ES-I3 (cell line): ENCODE data around the gene MAST4.
"Not testable (repeated sequence)": the region's sequence is repeated elsewhere in the genome, so short reads cannot be mapped to it uniquely, and the experiment has no call there.

Experiments
- H3K36me3 ChIP-seq: 2 replicates; pipeline ENCODE4 v1.6.1; 2013; ENCODE audit warnings: mild to moderate bottlenecking, low read length, control low read depth, moderate library complexity; ENCODE audit not compliant: insufficient read depth
- H3K4me1 ChIP-seq: 2 replicates; pipeline ENCODE4 v1.6.1; 2013; ENCODE audit warnings: mild to moderate bottlenecking, control low read depth, low read length; ENCODE audit not compliant: insufficient read depth
- H3K9ac ChIP-seq: 2 replicates; pipeline ENCODE4 v1.6.1; 2013; ENCODE audit warnings: low read depth, mild to moderate bottlenecking, low read length, moderate library complexity
- H3K9me3 ChIP-seq: 2 replicates; pipeline ENCODE4 v1.6.1; 2013; ENCODE audit warnings: mild to moderate bottlenecking, low read length, moderate library complexity; ENCODE audit not compliant: control insufficient read depth, insufficient read depth

MAST4 gene

DNA sequence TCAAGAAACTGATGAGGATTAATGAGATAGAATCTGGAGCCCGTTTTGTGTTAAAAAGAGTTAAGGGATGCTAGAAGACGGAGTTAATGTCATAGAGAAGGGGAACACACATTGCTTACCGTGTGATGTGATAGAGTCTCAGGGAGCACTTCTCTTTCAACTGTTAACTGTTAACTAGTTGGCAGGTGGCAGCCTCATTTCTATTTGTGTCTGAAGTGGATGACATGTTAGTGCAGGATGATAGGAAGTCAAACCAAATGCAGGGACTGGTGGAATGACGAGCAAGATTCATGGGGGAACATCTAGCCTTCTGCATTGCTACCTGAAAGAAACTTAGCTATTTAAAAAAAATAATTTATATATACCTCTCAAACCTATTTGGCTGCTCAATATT lies 222.7 kb downstream of the MAST4 start:
- Histone ChIP-seq H3K9ac (no peak overlapping the region), H3K36me3 (no peaks in the 10 kb centered on the region), H3K9me3 (no peaks in the 10 kb centered on the region), H3K4me1 (0 out of 2 replicates have a peak, but pooled peaks cover 8% of the 10 kb centered on the region)

GRCh38 chr5:66820630-66821207 lies 224.5 kb downstream of the MAST4 start:
- Histone ChIP-seq H3K4me1 (no peaks in the 10 kb centered on the region), H3K9ac (no peak overlapping the region), H3K9me3 (no peaks in the 10 kb centered on the region), H3K36me3 (no peaks in the 10 kb centered on the region)

DNA sequence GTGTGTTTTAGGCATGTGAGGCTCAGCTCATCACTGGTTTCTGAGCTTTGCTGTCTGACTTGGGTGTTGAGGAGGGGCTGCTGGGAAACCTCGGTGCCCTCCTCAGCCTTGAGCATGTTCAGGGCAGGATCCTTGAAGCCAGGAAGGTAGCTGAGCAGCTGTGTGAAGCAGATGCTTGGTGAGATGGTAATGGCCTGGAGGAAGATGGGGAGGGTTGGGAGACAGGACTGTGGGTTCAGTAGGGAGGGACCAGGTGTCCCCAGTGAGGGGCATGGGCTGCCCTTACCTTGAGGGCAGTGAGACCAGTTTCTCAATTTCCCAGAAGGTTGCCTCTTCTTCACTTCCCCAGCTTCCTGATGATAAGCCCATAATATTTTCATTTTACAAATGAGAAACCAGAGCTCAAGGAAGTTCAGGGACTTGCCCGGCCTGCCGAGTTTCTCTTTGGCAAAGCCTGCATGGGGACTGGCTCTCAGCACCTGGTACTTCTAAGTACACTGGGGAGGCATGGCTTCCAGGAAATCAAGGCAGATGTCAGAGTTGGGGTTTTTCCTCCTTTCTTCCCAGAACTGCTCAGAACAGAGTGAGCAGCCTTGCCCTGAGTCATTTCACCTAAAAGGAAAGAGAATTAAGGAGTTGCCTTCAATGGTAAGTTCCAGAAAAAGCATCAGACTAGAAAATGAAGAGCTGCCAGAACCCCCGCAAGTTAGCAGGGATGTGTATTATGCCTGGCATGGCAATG lies 225.7 kb downstream of the MAST4 start:
- Histone ChIP-seq H3K9ac (no peak overlapping the region), H3K4me1 (peaks cover 7% of the 10 kb centered on the region), H3K9me3 (no peaks in the 10 kb centered on the region), H3K36me3 (no peaks in the 10 kb centered on the region)

DNA sequence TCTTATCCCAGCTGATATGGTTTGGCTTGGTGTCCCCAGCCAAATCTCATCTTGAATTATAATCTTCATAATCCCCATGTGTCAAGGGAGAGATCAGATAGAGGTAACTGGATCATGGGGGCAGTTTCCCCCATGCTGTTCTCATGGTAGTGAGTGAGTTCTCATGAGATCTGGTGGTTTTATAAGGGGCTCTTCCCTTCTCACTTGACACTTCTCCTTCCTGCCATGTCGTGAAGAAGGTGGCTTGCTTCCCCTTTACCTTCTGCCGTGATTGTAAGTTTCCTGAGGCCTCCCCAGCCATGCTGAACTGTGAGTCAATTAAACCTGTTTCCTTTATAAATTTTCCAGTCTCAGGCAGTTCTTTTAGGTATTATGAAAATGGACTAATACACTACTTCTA lies 226.7 kb downstream of the MAST4 start:
- H3K36me3 ChIP-seq, H3K9ac ChIP-seq, H3K9me3 ChIP-seq: not testable (repeated sequence)
- H3K4me1 ChIP-seq = peaks cover 11% of the 10 kb centered on the region

- Histone ChIP-seq H3K36me3 (no peaks in the 10 kb centered on the region), H3K9me3 (no peaks in the 10 kb centered on the region), H3K4me1 (peaks cover 11% of the 10 kb centered on the region), H3K9ac (no peak overlapping the region)
Measured at GRCh38 chr5:66824476-66824875, 228.3 kb downstream of the MAST4 start.

GRCh38 chr5:66826263-66826662 lies 230.1 kb downstream of the MAST4 start:
- H3K36me3 ChIP-seq = no peaks in the 10 kb centered on the region
- no peaks in the 10 kb centered on the region for H3K9me3 ChIP-seq
- no peak overlapping the region for H3K9ac ChIP-seq
- H3K4me1 ChIP-seq = peaks cover 11% of the 10 kb centered on the region

- peaks cover 11% of the 10 kb centered on the region for H3K4me1 ChIP-seq
- no peaks in the 10 kb centered on the region for H3K36me3 ChIP-seq
- no peaks in the 10 kb centered on the region for H3K9me3 ChIP-seq
- no peak overlapping the region for H3K9ac ChIP-seq
Measured at GRCh38 chr5:66826696-66827095, 230.5 kb downstream of the MAST4 start.

GRCh38 chr5:66828046-66828547 lies 231.9 kb downstream of the MAST4 start:
- H3K9ac ChIP-seq = peak overlapping the region; percentile 36; the same call in 1 of the 2 replicates
- no peaks in the 10 kb centered on the region for H3K9me3 ChIP-seq
- peaks cover 11% of the 10 kb centered on the region for H3K4me1 ChIP-seq

GRCh38 chr5:66828548-66829357 lies 232.6 kb downstream of the MAST4 start:
- Histone ChIP-seq H3K9me3 (no peaks in the 10 kb centered on the region), H3K9ac (peak overlapping the region; percentile 36), H3K4me1 (peaks cover 11% of the 10 kb centered on the region), H3K36me3 (no peaks in the 10 kb centered on the region)

More at GRCh38 chr5:66828046-66828547, 231.9 kb downstream of the MAST4 start:
- no peaks in the 10 kb centered on the region for H3K36me3 ChIP-seq

GRCh38 chr5:66829358-66829674 lies 233.1 kb downstream of the MAST4 start:
- no peaks in the 10 kb centered on the region for H3K9me3 ChIP-seq
- H3K9ac ChIP-seq = peak overlapping the region; percentile 36
- peaks cover 11% of the 10 kb centered on the region for H3K4me1 ChIP-seq
- no peaks in the 10 kb centered on the region for H3K36me3 ChIP-seq

DNA sequence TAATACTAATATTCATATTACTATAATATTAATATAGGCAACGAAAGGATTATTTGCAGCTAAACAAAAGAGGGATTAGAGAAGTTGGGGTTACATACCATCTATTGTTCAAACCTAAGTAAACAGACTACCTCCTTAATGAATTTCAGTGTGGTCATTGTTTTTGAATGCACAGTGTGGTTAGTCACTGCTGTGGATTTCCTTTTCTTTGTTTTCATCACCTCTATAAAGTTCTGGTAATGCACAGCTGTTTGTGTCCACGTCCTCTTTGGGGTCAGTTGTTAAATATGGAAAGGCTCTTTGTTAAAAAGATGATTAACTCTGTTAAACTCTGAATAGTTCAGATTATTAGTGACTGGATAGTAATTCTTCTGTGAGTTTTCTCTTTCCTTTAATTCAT lies 233.6 kb downstream of the MAST4 start:
- Histone ChIP-seq H3K36me3 (no peaks in the 10 kb centered on the region), H3K9ac (no peak overlapping the region), H3K4me1 (peaks cover 11% of the 10 kb centered on the region), H3K9me3 (no peaks in the 10 kb centered on the region)

DNA sequence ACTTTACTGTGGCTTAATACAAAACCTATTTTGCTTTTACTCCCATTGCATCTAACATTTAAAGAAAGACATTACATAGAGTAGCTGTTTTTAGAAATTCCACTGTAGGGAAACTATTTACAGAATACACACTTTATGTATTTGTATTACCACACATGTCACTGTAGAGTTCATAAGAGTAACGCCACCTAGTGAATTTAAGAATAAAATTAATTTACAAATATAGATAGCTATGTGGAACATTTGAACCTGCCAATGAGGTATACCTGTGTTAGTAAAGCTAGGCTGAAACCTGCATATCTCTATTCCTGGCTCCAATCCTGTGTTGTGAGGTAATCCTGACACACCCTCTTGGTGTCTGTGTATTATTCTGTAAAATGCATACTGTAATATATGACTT lies 234.4 kb downstream of the MAST4 start:
- peaks cover 11% of the 10 kb centered on the region for H3K4me1 ChIP-seq
- H3K36me3 ChIP-seq = no peaks in the 10 kb centered on the region
- no peak overlapping the region for H3K9ac ChIP-seq
- H3K9me3 ChIP-seq = no peaks in the 10 kb centered on the region

DNA sequence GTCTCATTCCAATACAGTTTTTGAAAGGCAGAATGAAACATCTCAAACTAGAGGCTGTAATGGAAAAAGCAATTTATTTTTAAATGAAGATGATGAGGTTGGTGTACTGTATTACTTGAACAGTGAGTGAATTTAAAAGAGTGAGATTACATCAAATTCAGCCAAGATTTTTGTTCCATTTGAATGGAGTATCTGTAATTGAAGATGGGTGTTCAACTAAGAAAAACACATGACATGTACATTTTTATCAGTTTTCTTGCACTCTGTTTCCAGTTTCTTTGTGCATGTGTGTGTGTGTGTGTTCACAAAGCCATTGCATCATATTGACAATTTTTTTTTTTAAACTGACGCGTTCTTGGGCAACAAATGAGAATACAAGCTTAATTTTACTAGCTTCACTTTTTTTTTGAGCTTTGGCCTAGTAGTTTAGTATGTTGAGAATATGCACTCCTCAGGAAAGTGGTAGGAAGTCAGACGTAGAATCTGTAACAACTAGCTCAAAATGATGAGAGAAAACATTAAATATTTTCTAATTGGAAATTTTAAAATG lies 243.5 kb downstream of the MAST4 start:
- peaks cover 36% of the 10 kb centered on the region for H3K4me1 ChIP-seq
- H3K9ac ChIP-seq = no peak overlapping the region
- H3K9me3 ChIP-seq = no peaks in the 10 kb centered on the region
- H3K36me3 ChIP-seq = no peaks in the 10 kb centered on the region

- Histone ChIP-seq H3K9ac (no peak overlapping the region), H3K36me3 (no peaks in the 10 kb centered on the region), H3K4me1 (peaks cover 36% of the 10 kb centered on the region), H3K9me3 (no peaks in the 10 kb centered on the region)
Measured at GRCh38 chr5:66840511-66841013, 244.4 kb downstream of the MAST4 start.
